ENCODE measurements around the gene PDE4D.
"Not testable (repeated sequence)": the region's sequence is repeated elsewhere in the genome, so short reads cannot be mapped to it uniquely, and the experiment has no call there.

The PDE4D gene

DNA sequence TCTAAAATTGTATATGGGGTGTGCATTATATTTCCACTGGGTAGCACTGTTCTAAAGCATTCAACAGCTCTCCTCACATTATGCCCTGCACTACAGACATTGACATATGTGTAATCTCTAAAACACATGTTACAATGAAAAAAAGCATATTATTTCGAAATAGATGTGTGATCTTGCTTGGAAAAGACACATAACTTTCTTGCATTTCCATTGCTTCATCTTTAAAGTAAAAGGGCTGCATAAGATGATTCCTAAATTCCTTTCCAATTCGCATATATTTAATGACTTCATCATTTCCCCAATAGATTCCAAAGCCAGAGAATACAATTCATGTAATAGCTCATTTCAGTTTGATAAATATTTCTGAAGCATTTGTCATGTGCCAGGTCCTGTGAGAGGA lies 566.9 kb downstream of the PDE4D start:
- DNase-seq (ENCODE audit: low read depth), result no peak

DNA sequence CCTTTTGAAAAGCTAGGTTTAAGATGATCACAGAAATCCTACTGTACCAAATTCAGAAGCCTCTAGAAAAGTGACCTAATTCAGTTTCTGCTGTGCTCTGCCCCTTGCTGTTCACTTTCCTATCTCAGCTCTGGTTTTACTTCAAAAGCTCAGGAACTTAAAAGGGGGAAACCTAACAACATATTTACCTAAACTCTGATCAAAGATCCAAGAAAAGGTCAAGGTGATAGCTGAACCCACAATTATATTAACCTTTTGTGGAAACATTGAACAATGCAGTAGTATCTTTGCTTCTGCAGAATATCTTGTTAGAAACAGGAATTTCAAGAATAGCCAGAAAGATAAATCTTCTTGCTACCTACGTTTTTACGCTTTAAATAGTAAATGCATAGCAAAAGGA lies 568.5 kb downstream of the PDE4D start:
- DNase-seq (ENCODE audit: low read depth), result no peak

DNA sequence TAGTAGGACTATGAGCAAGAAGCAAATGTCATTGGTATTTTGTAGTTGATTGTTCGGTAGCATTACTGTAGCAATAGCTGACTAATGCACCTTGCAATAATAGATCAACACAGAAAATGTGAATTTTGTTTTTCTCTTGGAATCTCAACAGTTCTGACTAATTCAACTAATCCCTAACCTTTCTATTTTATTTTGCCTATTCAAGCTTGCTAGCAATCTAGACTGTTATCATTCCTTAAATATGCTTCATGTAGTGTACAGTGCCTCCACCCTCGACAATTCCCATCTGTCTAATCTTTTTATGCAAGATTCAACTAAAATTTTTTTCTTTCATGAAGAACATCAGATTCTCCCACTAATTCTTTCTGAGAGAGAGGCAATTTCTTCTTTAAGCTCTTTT lies 570.6 kb downstream of the PDE4D start:
- no peak for DNase-seq (ENCODE audit: low read depth)

DNA sequence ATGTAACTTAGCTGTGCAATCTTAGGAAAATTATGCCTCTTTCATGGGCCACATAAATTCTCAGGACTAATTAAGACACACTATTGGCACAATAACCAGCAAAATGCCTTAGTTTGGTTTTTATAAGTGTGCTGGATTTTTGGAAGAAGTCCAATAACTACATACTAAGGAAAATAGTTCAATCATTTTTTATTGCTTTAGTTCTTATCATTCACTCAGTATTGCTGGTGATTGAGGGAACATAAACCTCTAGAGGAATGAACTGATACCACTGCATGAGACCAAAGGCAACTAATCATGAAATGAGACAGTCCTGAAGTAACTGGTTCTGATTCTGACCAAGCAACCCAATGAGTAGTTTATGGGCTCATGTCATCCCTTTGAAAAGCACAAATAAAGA lies 571.5 kb downstream of the PDE4D start:
- no peak for DNase-seq (ENCODE audit: low read depth)

DNA sequence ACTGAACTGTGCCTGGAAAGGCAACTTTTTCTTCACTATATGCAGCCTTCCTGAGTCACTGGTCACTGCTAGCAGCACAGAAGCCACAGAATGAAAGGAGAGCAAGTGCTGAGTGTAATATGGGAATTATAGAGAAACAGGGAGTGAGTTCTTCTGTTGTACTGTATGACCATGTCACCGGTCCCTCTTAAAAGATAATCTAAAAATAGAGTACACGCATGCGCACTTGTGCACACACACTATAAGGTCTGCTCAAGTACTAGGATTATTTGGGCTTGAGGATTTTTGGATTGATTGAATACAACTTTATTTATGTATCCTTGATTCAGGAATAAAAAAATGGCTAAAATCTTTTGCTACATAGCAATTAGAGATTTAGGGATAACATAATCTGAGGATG lies 571.9 kb downstream of the PDE4D start:
- no peak for DNase-seq (ENCODE audit: low read depth)

DNA sequence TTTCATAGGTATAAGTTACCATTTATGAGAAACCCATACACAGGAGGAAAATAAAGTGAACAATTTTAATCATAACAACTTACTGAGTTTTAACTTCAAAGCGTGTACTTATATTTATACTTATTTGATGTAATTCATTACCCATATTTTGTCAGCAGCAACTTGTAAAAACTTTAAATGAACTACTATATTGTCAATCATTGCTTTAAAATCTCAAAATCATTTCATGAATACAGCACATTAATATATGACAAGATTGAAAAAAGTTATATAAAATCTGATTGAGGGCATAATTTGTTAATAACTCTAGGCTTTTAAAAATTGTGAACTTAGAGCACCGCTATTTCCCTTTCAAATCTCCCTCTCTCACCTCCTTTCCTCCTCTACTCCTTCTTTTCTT lies 573.1 kb downstream of the PDE4D start:
- no peak for DNase-seq (ENCODE audit: low read depth)

DNA sequence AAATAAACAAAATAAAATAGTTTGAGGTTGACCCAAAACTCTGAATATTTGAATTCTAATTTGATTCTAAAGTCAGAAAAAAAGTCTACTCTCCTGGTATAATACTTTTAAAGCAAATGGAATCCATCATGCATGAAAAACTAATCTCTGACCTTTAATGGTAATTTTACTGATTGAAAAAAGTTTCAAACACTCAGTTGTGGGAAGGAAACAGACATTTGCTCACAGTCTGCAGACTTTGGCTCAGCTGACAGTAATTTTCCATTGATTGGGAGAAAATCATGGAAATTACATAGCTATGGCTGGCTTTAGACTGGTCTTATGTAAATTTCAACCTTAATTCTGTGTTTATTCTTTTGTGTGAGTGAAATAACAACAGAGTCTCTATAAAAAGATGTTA lies 574.3 kb downstream of the PDE4D start:
- DNase-seq (ENCODE audit: low read depth), result no peak

DNA sequence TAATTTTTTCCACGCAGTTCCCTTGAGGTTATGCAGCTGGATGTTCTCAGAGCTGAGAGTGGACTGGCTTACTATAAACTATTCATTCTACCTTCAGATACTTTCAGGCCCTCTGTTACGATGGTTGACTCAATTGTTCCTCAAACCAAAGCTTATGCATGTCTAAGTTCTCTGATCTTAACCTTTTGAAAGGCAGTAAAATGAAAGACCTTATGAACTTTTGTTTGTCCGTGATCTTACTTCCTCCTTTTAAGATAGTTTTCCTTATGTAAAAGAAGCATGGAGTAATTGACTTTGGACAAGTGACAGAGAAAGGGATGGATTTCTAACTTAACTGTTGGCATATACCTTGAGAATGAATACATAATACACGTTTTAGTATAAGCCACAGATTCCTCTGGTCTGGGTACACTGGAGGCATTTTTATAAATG lies 575.7 kb downstream of the PDE4D start:
- no peak for DNase-seq (ENCODE audit: low read depth)

DNA sequence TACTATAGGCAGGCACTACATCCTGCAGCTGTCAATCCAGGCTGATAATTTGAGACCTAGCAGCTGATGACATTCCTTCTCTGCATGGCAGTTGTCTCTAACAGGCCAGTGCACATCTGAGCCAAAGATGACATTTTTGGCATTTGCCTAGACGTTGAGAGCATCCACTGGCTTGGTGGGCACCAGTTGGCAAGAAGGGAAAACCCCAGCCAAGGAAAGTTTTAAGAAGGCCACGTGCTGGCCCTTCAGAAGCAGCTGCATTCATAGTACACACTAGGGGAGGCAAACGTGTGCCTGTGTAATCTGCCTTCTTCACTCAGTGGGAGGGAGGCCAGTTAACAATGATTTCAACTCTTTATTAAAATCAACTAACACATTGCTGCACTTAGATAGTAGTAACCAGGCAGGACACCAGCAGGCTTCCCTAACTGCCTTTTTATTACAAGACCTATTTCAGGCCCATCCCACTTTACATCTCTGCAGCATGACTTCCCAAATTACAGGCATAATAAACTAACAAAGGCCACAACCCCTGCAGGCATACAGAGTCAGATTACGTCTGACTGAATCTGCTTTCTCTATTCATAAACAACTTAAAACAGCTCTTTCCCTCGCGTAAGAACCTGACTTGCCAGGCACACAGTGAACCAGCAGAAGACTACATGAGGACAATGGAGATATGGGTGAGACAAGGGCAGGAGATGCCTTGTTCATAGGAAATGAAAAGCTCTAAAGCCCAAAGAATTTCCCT lies 576.3 kb downstream of the PDE4D start:
- no peak for DNase-seq (ENCODE audit: low read depth)

DNA sequence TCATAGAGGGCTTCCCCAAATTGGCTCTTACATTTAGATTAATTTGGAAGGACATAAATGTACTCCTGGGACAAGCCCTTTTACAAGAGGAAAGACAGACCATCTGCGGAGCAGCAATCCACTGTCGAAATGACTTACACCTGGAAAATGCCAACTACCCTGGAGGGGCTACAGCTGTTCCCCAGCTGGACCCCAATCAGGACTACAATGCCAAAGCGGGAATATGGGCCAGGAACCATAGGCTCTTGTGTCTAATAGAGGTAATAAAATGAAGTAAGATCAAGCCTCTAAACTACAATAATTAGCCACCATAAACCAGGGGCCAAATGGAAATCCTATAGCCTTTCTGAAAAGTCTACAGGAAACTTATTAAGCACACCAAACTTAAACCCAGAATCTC lies 581.3 kb downstream of the PDE4D start:
- no peak for DNase-seq (ENCODE audit: low read depth)

DNA sequence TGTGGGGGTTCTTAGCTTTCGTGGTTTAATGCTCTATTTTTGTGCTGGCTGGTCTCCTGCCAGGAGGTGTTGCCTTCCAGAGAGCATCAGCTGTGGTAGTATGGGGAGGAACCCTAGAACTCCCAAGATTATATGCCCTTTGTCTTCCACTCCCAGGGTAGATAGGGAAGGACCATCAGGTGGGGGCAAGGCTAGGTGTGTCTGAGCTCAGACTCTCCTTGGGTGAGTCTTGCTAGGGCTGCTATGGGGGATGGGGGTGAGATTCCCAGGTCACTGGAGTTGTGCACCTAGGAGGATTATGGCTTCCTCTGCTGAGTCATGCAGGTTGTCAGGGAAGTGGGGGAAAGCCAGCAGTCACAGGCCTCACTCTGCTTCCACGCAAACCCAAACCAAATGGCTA lies 584.8 kb downstream of the PDE4D start:
- DNase-seq (ENCODE audit: low read depth), result not testable (repeated sequence)

DNA sequence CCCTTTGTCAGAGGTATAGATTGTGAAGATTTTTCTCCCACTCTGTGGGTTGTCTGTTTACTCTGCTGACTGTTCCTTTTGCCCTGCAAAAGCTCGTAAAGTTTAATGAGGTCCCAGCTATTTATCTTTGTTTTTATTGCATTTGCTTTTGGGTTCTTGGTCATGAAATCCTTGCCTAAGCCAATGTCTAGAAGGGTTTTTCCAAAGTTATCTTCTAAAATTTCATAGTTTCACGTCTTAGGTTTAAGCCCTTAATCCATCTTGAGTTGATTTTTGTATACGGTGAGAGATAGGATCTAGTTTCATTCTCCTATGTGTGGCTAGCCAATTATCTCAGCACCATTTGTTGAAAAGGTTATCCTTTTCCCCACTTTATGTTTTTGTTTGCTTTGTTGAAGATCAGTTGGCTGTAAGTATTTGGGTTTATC lies 590.2 kb downstream of the PDE4D start:
- not testable (repeated sequence) for DNase-seq (ENCODE audit: low read depth)

DNA sequence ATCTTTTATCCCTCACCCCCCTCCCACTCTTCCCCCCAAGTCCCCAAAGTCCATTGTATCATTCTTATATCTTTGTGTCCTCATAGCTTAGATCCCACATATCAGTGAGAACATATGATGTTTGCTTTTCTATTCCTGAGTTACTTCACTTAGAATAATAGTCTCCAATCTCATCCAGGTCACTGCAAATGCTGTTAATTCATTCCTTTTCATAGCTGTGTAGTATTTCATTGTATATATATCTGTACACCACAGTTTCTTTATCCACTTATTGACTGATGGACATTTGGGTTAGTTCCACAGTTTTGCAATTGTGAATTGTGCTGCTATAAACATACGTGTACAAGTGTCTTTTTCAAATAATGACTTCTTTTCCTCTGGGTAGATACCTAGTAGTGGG lies 591.0 kb downstream of the PDE4D start:
- DNase-seq (ENCODE audit: low read depth), result not testable (repeated sequence)

DNA sequence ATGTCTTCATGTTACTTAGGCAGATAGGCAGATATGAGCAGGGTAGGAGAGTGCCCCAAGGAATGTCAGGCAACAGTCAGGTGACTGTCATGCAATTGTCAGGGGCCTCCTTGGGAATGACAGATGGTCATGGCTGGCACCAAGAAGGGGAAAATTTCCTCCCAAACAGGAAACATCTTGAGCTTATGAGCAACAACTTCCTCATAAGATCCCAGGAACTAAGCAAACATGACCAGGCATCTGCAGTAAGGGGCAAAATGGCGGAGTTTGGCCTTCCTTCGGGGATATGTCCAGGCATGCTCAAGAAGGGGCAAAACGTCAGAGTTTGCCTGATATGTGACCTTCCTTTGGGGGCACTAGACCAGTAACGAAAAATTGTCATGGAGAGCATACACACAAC lies 591.8 kb downstream of the PDE4D start:
- no peak for DNase-seq (ENCODE audit: low read depth)

DNA sequence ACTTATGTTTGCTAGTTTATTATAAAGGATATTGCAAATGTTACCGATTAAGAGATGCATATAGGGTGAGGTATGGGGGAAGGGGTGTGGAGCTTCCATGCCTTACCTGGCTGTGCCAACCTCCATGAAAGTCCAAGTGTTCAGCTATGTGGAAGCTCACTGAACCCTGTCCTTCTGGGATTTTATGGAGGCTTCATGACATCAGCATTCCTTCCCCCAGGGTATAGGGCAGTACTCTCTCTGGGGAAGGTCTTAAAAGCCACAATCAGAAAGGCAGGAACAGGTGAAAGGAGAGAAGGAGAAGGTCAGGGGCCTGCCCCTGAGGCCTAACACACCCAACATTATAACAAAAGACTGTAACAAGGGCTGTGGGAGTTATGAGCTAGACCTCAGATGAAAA lies 592.6 kb downstream of the PDE4D start:
- no peak for DNase-seq (ENCODE audit: low read depth)

DNA sequence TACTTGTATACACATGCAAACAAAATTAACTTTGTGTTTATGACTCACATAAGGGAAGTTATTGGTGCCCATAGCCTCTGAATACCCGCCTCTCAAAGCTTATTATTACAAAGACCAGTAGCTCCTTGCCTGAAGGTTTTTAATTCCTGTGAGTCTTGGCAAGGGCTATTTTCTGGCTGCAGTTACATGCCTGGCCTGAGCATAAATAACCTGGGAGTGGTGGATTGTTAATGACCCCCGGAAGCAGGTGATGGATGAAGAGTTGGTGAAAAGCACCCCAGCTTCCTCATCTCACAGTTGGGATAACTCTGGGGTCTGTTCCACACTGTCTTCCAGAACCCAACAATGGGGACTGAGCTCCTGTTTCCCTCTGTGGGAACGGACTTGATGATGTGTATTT lies 594.5 kb downstream of the PDE4D start:
- no peak for DNase-seq (ENCODE audit: low read depth)

DNA sequence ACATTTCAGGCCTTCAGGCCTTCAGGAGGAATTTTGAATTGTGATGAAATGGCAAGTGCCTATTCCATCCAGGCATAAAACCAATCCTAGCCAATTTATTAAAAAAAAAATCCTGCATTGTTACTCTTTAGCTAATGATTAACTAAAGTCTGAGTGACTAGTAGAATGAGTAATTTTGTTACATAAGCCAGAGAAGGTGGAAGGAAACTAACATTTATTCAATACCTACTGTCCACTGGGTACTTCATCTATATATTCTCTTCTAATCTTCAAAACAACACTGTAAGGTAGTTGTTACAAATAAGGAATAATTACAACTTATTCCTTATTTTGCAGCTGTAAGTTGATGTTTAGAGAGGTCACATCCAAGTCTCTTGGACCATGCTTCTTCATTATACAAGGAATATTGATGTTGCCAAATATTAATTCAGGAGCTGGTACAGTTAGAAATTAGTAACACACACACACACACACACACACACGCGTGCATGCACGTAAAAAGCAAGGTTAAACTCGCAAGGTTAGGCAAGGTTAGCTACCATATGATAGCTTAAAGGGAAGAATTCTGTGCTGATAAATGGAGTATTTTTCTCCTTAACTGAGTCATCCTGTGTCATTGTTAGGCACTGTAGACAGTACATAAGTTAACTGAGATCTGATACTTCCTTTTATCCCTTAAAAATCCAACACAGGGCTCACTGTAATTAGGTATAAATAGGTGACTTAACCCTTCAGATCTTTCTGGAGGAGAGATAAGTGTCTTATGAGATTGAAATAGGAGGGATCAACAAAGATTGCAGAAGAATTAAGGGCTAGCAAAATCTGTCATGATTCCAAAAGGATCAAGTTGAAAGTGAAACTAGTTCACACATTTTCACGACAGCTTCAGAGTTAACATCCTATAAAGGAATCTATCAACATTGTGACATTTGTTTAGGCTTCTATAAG lies 596.9 kb downstream of the PDE4D start:
- DNase-seq (ENCODE audit: low read depth), result no peak

DNA sequence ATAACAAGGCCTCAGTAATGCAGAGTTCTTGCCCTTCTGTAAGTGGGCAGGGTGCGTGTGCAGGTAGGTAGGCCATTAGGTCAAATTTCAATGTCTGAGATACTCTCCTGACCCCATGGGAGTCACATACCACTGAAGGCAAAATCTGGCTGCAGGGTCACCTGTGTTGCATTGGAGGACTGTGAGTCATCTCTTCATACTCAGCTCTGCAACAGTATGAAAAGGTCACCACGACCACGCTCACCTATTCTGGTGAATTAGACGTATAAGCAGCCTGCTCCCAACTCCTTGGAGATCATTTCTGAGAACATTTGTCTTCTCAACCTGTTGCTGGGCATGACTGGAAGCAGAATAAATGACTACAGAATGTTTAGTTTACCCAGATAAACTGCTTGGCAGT lies 599.8 kb downstream of the PDE4D start:
- no peak for DNase-seq (ENCODE audit: low read depth)

DNA sequence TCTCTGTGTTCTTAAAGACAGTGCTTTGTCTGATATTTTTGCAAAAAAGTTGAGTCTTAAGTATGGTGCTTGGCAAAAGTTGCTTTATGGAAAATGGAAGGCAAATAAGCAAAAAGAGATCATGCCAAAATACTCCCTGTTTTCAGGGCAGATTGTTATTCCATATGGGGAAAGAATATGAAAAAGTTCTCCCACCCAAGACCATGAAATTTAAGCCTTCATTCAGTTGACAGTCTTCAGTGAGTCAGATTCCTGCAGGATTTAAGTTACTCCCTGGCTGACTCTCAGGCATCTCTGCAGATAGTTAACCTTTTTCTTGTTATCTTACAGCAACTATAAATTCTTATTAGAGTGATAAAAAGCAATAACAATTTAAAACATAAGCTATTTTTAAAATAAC lies 601.6 kb downstream of the PDE4D start:
- no peak for DNase-seq (ENCODE audit: low read depth)

DNA sequence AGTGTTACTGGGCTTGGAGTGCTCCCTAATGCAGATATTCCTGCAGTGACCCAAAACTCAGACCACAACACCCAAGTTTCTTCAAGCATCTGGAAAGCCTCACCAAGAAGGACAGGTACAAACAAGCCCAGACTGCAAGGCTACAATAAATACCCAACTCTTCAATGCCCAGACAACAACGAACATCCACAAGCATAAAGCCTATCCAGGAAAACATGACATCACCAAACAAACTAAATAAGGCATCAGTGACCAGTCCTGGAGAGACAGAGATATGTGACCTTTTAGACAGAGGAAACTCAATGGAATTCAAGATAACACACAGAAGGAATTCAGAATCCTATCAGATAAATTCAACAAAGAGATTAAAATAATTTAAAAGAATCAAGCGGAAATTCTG lies 605.6 kb downstream of the PDE4D start:
- no peak for DNase-seq (ENCODE audit: low read depth)

DNA sequence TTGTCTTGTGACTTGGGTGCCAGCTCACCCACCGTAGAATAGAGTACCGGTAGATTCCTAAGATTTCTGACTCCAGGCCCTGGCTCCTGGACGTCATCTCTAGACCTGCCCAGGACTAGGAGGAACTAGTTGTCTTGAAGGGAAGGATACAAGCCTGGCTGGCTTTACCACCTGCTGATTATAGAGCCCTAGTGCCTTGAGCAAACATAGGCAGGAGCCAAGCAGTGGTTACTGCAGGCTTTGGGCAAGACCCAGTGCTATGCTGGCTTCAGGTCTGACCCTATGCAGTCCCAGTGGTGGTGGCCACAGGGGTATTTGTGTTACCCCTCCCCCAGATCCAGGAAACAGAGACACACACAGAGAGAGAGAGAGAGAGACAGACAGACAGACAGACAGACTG lies 606.2 kb downstream of the PDE4D start:
- no peak for DNase-seq (ENCODE audit: low read depth)

DNA sequence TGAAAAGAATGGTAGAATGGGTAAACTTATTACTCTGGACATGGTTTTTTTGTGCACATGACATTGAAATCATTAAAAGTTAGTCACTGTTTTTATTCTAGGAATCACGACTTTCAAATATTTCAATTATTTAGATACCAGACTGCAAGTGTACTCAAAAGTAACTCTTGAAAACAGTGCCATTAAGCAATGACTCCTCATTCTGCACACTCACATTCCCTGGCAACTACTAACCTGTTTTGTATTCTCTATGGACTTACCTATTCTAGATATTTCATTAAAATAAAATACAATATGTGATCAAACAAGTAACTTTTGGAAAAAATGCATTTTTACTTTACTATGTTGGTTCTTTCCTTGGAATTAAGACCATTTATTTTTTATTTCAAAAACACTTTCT lies 607.0 kb downstream of the PDE4D start:
- DNase-seq (ENCODE audit: low read depth), result no peak

DNA sequence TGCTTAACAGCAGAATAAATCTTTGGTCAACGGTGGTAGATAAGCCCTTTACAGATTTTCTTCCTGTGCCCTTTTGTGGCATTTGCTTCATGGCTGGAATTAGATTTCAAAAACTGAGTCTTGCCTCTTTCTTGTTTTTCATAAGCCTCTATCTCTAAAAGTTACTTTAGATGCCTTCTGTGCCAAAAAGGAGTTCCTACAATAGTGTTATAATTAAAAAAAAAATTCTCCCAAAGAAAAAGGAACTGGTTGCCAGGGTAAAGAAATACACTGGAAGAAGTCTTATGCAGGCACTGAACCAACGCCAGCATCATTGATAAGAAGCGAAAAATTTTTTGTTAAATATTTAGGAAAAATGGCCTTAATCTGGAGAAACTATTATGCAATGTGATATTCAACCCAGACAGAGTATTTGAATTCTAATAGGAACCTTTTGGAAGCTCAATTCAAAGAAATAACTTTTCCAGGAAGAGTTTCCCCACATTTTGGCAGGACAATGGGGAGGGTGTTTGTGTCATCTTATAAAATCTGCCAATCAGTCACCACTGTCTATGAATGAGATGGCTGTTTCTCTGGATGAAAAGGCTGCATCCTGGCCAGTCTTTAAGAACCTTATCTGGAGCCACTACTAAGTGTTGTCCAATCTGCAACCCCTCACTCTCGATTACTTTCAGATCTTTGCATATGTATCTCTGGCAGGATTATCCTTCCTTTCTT lies 608.1 kb downstream of the PDE4D start:
- DNase-seq (ENCODE audit: low read depth), result no peak
